Embryonic facial prominence (tissue), 1 donor: ENCODE measurements around the gene EFCAB5.
"Not testable (repeated sequence)": the region's sequence is repeated elsewhere in the genome, so short reads cannot be mapped to it uniquely, and the experiment has no call there.

Source experiments
- DNase-seq: peaks from one replicate; pipeline ENCODE4 v3.0.0-alpha.2; 2016; ENCODE audit errors: extremely low spot score

EFCAB5 gene

GRCh38 chr17:30005709-30006320, 64.4 kb downstream of the EFCAB5 start:
- no peak for DNase-seq

GRCh38 chr17:30011934-30012333, 70.5 kb downstream of the EFCAB5 start:
- DNase-seq = not testable (repeated sequence)

- no peak for DNase-seq
Measured at GRCh38 chr17:30021708-30022317, 80.4 kb downstream of the EFCAB5 start.

GRCh38 chr17:30025325-30025724, 83.9 kb downstream of the EFCAB5 start:
- not testable (repeated sequence) for DNase-seq

- no peak for DNase-seq
Measured at GRCh38 chr17:30027676-30028075, 86.2 kb downstream of the EFCAB5 start.

- no peak for DNase-seq
Measured at GRCh38 chr17:30031214-30031869, 89.9 kb downstream of the EFCAB5 start.

- no peak for DNase-seq
Measured at GRCh38 chr17:30035369-30035768, 93.9 kb downstream of the EFCAB5 start.

GRCh38 chr17:30040719-30041518, 99.5 kb downstream of the EFCAB5 start:
- DNase-seq = not testable (repeated sequence)

GRCh38 chr17:30041551-30041950, 100.1 kb downstream of the EFCAB5 start:
- DNase-seq = no peak

- no peak for DNase-seq
Measured at GRCh38 chr17:30062372-30062771, 120.9 kb downstream of the EFCAB5 start.

GRCh38 chr17:30064738-30065137, 123.3 kb downstream of the EFCAB5 start:
- no peak for DNase-seq

- DNase-seq = no peak
Measured at GRCh38 chr17:30068465-30068864, 127.0 kb downstream of the EFCAB5 start.

- DNase-seq = no peak
Measured at GRCh38 chr17:30074254-30074653, 132.8 kb downstream of the EFCAB5 start.

- DNase-seq = no peak
Measured at GRCh38 chr17:30074730-30075129, 133.3 kb downstream of the EFCAB5 start.

GRCh38 chr17:30082773-30083172, 141.3 kb downstream of the EFCAB5 start:
- no peak for DNase-seq

GRCh38 chr17:30084788-30085187, 143.4 kb downstream of the EFCAB5 start:
- no peak for DNase-seq

- no peak for DNase-seq
Measured at GRCh38 chr17:30086896-30087295, 145.5 kb downstream of the EFCAB5 start.

GRCh38 chr17:30087431-30087830, 146.0 kb downstream of the EFCAB5 start:
- DNase-seq = not testable (repeated sequence)

- DNase-seq = no peak
Measured at GRCh38 chr17:30091121-30091670, 149.8 kb downstream of the EFCAB5 start.

GRCh38 chr17:30091771-30092170, 150.3 kb downstream of the EFCAB5 start:
- no peak for DNase-seq

- no peak for DNase-seq
Measured at GRCh38 chr17:30092886-30093285, 151.5 kb downstream of the EFCAB5 start.
